Liver (tissue), 9 donors: ENCODE results near the gene HDAC5. TPM values are rescaled to one million over a fixed set of nuclear protein-coding genes. Genes with fewer than 3 reads are reported as not detected.

ENCODE experiments used
- DNase-seq: peaks from one replicate; pipeline ENCODE4 v3.0.0-alpha.2; 2017; ENCODE audit warnings: low spot score
- H3K27ac ChIP-seq, 2 donors: one replicate each; pipeline ENCODE4 v1.7.0; 2013; ENCODE audit warnings: inconsistent platforms in 2 of 2, low read length in 2 of 2, control low read depth in 1 of 2, low read depth in 1 of 2, mild to moderate bottlenecking in 1 of 2
- H3K27me3 ChIP-seq, 4 donors: one replicate each; pipeline versions ENCODE4 v1.6.1 to v1.7.0; 2013; ENCODE audit warnings: low read length in 3 of 4, inconsistent platforms in 1 of 4, mild to moderate bottlenecking in 1 of 4, moderate library complexity in 1 of 4; ENCODE audit not compliant: control insufficient read depth in 4 of 4, insufficient read depth in 4 of 4
- H3K36me3 ChIP-seq, 4 donors: one replicate each; pipeline versions ENCODE4 v1.6.1 to v1.7.0; 2013; ENCODE audit warnings: low read length in 3 of 4, mild to moderate bottlenecking in 3 of 4, low read depth in 1 of 4, moderate library complexity in 1 of 4; ENCODE audit not compliant: control insufficient read depth in 4 of 4, insufficient read depth in 3 of 4
- H3K4me1 ChIP-seq, 4 donors: one replicate each; pipeline versions ENCODE4 v1.6.1 to v1.7.0; 2013; ENCODE audit warnings: low read length in 3 of 4, mild to moderate bottlenecking in 3 of 4, moderate library complexity in 1 of 4; ENCODE audit not compliant: control insufficient read depth in 4 of 4, insufficient read depth in 4 of 4
- H3K4me3 ChIP-seq, 3 donors: one replicate each; pipeline versions ENCODE4 v1.6.1 to v1.7.0; 2013; ENCODE audit warnings: low read length in 3 of 3, control low read depth in 1 of 3, low read depth in 1 of 3, mild to moderate bottlenecking in 1 of 3
- H3K9ac ChIP-seq, 2 donors: one replicate each; pipeline ENCODE4 v1.7.0; 2013; ENCODE audit warnings: low read length in 2 of 2, mild to moderate bottlenecking in 2 of 2, moderate library complexity in 2 of 2, control low read depth in 1 of 2, low read depth in 1 of 2
- H3K9me3 ChIP-seq, 4 donors: one replicate each; pipeline versions ENCODE4 v1.6.1 to v1.7.0; 2013; ENCODE audit warnings: low read length in 3 of 4; ENCODE audit not compliant: control insufficient read depth in 4 of 4
- ATF3 ChIP-seq: IDR thresholded peaks from 2 replicates; pipeline ENCODE4 v1.6.1; 2016; ENCODE audit warnings: antibody characterized with exemption
- CTCF ChIP-seq: fragments of 150-350 bp; IDR thresholded peaks from 2 replicates; pipeline ENCODE4 v1.5.1; 2017; ENCODE audit warnings: improper control_type of control experiment, low read depth, low read length; ENCODE audit not compliant: missing input control
- FOXA1 ChIP-seq: IDR thresholded peaks from 2 replicates; pipeline ENCODE4 v1.6.1; 2016; ENCODE audit warnings: antibody characterized with exemption
- FOXA2 ChIP-seq: IDR thresholded peaks from 2 replicates; pipeline ENCODE4 v1.6.1; 2016; ENCODE audit warnings: antibody characterized with exemption
- GABPA ChIP-seq, 2 donors: IDR thresholded peaks in 1 of 2; conservative IDR thresholded peaks in 1 of 2; 2 replicates each; pipeline ENCODE4 v1.6.1; 2016; ENCODE audit warnings: antibody characterized with exemption in 2 of 2, mild to moderate bottlenecking in 1 of 2, moderate library complexity in 1 of 2
- HNF4A ChIP-seq, 2 donors: conservative IDR thresholded peaks; 2 replicates each; pipeline ENCODE4 v1.6.1; 2016; ENCODE audit warnings: antibody characterized with exemption in 2 of 2, mild to moderate bottlenecking in 2 of 2
- HNF4G ChIP-seq: IDR thresholded peaks from 2 replicates; pipeline ENCODE4 v1.6.1; 2016; ENCODE audit warnings: antibody characterized with exemption
- JUND ChIP-seq, 2 donors: IDR thresholded peaks; 2 replicates each; pipeline ENCODE4 v1.6.1; 2016; ENCODE audit warnings: antibody characterized with exemption in 2 of 2
- NR2F2 ChIP-seq: IDR thresholded peaks from 2 replicates; pipeline ENCODE4 v1.6.1; 2016; ENCODE audit warnings: antibody characterized with exemption
- RAD21 ChIP-seq, 2 donors: IDR thresholded peaks; 2 replicates each; pipeline ENCODE4 v1.6.1; 2016; ENCODE audit warnings: antibody characterized with exemption in 2 of 2, mild to moderate bottlenecking in 2 of 2
- RXRA ChIP-seq, 2 donors: IDR thresholded peaks; 2 replicates each; pipeline ENCODE4 v1.6.1; 2017 to 2018; ENCODE audit warnings: antibody characterized with exemption in 2 of 2, mild to moderate bottlenecking in 1 of 2
- SP1 ChIP-seq: IDR thresholded peaks from 2 replicates; pipeline ENCODE4 v1.6.1; 2018; ENCODE audit warnings: antibody characterized with exemption, mild to moderate bottlenecking
- YY1 ChIP-seq: IDR thresholded peaks from 2 replicates; pipeline ENCODE4 v1.6.1; 2016; ENCODE audit warnings: antibody characterized with exemption, mild to moderate bottlenecking
- ZBTB33 ChIP-seq: IDR thresholded peaks from 2 replicates; pipeline ENCODE4 v1.6.1; 2016; ENCODE audit warnings: antibody characterized with exemption
- WGBS: extraction: QIAGEN DNeasy Blood & Tissue Kit; methylation state at CpG from one replicate; pipeline ENCODE4 v1.1.7; 2013; 5-methylcytosine and 5-hydroxymethylcytosine counted together
- polyA plus RNA-seq, 2 donors: library from polyadenylated mRNA; stranded (reverse) in 1 of 2; unstranded in 1 of 2; fragments of 200-250 nt in 1 of 2; fragments of >200 nt in 1 of 2; fragmentation: Nextera tagmentation in 1 of 2; extraction: Ambion mirVana in 1 of 2; gene quantifications; one replicate each; pipeline versions ENCODE4 v1.2.1 to v1.2.3, GENCODE V29; 2013 to 2015
- total RNA-seq, 2 donors: library from RNA; depleted of rRNA; stranded (reverse); fragments of >200 nt; gene quantifications; one replicate each; pipeline ENCODE4 v1.2.3, GENCODE V29; 2014
- TF ChIP-seq, protein P1 (sequence below): IDR thresholded peaks from 2 replicates; pipeline ENCODE4 v1.6.1; 2016; ENCODE audit warnings: antibody characterized with exemption
- TF ChIP-seq, protein P2 (sequence below): IDR thresholded peaks from 2 replicates; pipeline ENCODE4 v1.6.1; 2016; ENCODE audit warnings: antibody characterized with exemption, mild to moderate bottlenecking
- donor health status: healthy.
- donor health status: healthy.
- donor health status: healthy.
- donor health status: healthy.
- donor health status: healthy.

HDAC5 gene
- total and polyA plus RNA-seq, 4 donors = 5.8 to 20.3 (median 14.4) TPM

GRCh38 chr17:44074911-44075285 lies 48.5 kb downstream of the HDAC5 start:
- no peak overlapping the region for H3K4me3 ChIP-seq
- no peaks in the 10 kb centered on the region for H3K9me3 ChIP-seq
- TF ChIP-seq YY1 = no peak
- TF ChIP-seq, protein P1, sequence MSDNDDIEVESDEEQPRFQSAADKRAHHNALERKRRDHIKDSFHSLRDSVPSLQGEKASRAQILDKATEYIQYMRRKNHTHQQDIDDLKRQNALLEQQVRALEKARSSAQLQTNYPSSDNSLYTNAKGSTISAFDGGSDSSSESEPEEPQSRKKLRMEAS = no peak
- TF ChIP-seq RAD21 (IDR thresholded peaks at IDR 0.05) = no peak
- TF ChIP-seq GABPA (IDR thresholded peaks at IDR 0.05 in 1 of 2, conservative IDR thresholded peaks at IDR 0.05 in 1 of 2) = no peak
- no peak for TF ChIP-seq CTCF
- TF ChIP-seq RXRA (IDR thresholded peaks at IDR 0.05) = no peak
- no peak for TF ChIP-seq NR2F2
- TF ChIP-seq FOXA2 = no peak
- TF ChIP-seq, protein P2, sequence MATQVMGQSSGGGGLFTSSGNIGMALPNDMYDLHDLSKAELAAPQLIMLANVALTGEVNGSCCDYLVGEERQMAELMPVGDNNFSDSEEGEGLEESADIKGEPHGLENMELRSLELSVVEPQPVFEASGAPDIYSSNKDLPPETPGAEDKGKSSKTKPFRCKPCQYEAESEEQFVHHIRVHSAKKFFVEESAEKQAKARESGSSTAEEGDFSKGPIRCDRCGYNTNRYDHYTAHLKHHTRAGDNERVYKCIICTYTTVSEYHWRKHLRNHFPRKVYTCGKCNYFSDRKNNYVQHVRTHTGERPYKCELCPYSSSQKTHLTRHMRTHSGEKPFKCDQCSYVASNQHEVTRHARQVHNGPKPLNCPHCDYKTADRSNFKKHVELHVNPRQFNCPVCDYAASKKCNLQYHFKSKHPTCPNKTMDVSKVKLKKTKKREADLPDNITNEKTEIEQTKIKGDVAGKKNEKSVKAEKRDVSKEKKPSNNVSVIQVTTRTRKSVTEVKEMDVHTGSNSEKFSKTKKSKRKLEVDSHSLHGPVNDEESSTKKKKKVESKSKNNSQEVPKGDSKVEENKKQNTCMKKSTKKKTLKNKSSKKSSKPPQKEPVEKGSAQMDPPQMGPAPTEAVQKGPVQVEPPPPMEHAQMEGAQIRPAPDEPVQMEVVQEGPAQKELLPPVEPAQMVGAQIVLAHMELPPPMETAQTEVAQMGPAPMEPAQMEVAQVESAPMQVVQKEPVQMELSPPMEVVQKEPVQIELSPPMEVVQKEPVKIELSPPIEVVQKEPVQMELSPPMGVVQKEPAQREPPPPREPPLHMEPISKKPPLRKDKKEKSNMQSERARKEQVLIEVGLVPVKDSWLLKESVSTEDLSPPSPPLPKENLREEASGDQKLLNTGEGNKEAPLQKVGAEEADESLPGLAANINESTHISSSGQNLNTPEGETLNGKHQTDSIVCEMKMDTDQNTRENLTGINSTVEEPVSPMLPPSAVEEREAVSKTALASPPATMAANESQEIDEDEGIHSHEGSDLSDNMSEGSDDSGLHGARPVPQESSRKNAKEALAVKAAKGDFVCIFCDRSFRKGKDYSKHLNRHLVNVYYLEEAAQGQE = no peak
- TF ChIP-seq HNF4A (conservative IDR thresholded peaks at IDR 0.05) = no peak
- TF ChIP-seq SP1 = no peak
- no peak for TF ChIP-seq ZBTB33
- no peak for TF ChIP-seq FOXA1
- TF ChIP-seq HNF4G = no peak
- no peaks in the 10 kb centered on the region for H3K27me3 ChIP-seq
- H3K36me3 ChIP-seq = peaks cover 0 to 19% (median 6%) of the 10 kb centered on the region in 4 donors
- DNase-seq = no peak
- no peak overlapping the region for H3K9ac ChIP-seq
- 96% methylated on average over 9 of the region's 9 CpGs for WGBS
- H3K27ac ChIP-seq = no peak overlapping the region
- peaks cover 8 to 45% (median 34%) of the 10 kb centered on the region in 4 donors for H3K4me1 ChIP-seq

DNA sequence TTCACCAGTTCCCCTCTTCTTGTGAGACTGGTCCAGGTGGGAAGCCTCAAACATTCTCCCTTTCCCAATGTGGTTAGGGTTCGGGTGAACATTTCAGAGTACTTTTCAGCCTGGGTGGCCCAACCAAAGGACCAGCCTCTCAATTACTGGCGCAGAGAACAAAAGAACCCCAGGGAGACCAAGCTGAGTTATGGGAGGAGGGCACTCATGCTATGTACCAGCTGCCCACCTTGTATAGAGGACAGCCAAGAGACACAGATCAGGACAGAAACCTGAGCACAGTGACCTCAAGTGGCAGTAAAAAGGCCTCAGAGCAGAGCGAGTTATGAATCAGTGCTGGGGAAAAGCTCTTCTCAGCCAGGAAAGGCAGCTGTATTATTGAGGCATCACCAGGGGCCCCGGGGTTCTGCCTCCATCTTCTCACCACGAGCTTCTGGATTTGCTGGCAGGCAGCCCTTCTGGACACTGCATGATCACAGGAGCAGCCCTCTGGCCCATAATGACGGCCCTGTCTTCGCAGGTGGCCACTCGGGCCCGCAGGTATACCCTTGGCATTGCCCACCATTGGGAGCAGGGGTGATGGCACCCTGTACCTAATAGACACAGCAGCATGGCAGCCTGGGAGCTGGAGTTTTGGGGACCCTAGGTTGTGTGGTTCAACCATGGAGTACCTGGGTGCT lies 49.1 kb downstream of the HDAC5 start:
- H3K9me3 ChIP-seq = no peaks in the 10 kb centered on the region
- no peaks in the 10 kb centered on the region for H3K27me3 ChIP-seq
- no peak overlapping the region for H3K4me3 ChIP-seq
- 90% methylated on average over 9 of the region's 9 CpGs for WGBS
- H3K9ac ChIP-seq = no peak overlapping the region
- no peak overlapping the region for H3K27ac ChIP-seq
- no peak for DNase-seq
- H3K36me3 ChIP-seq = peaks cover 0 to 19% (median 6%) of the 10 kb centered on the region in 4 donors
- H3K4me1 ChIP-seq = peaks cover 8 to 46% (median 35%) of the 10 kb centered on the region in 4 donors
- TF ChIP-seq FOXA1 (no peak), CTCF (no peak), ATF3 (no peak), GABPA (IDR thresholded peaks at IDR 0.05 in 1 of 2, conservative IDR thresholded peaks at IDR 0.05 in 1 of 2) (no peak), RAD21 (IDR thresholded peaks at IDR 0.05) (no peak), FOXA2 (no peak), NR2F2 (no peak), JUND (IDR thresholded peaks at IDR 0.05) (no peak), SP1 (no peak)
- TF ChIP-seq, protein P2 = no peak
